DMS53 treated with DMSO at 0.1 percent for 48 hours (cell line): ENCODE measurements around the gene FAXDC2.

Experiments
- DNase-seq: peaks from one replicate; lab custom pipeline; 2025; ENCODE audit not compliant: unreplicated experiment; lab: John Stamatoyannopoulos, UW

Gene FAXDC2

DNA sequence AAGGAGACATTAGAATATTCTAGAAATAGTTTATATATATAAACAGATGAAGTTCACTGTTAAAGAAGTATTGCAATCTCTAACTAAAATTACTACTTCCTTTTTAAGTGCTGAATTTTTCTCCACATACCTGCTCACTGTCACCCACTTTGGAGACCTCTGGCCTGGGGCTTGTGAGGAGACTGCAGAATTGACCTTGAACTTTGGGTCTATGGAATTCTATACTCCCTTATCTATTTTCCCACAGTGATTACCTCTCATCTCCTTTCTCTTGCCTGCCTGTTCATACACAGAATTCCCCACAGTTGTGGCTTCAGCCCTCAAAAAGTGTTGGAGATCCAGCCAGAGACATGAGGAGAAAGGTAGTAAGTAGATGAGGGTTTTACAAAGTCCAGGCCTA, 49.8 kb downstream of the FAXDC2 start:
- DNase-seq = no peak

DNA sequence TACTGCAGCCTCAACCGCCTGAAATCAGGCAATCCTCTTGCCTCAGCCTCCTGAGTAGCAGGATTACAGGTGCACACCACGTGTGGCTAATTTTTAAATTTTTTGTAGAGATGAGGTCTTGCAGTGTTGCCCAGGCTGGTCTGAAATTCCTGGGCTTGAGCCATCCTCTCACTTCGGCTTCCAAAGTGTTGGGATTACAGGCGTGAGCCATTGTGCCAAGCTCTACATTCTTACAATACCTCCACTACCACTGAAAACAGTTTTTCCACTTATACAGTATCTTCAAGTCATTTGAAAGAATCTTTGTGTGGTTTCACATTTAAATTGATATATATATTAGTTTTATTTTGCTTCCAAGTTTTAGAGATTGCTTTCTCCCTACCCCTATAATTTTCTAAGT, 52.6 kb downstream of the FAXDC2 start:
- DNase-seq = no peak

DNA sequence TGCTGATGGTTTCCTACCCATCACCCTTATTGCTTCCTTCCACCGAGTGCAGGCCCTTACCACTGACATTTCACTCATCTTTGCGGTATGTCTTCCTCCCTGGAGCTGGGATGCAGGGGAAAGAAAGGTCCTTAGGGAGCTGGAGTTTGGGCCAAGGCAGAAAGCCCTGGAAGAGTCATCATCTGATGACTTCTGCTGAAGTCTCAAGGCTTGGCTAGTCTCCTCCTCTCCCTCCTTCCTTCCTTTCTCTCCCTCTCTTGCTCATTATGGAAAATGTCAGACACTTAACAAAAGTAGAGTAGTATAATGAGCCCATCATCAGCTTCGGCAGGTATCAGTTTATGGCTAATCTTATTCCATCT, 55.2 kb downstream of the FAXDC2 start:
- DNase-seq = no peak

DNA sequence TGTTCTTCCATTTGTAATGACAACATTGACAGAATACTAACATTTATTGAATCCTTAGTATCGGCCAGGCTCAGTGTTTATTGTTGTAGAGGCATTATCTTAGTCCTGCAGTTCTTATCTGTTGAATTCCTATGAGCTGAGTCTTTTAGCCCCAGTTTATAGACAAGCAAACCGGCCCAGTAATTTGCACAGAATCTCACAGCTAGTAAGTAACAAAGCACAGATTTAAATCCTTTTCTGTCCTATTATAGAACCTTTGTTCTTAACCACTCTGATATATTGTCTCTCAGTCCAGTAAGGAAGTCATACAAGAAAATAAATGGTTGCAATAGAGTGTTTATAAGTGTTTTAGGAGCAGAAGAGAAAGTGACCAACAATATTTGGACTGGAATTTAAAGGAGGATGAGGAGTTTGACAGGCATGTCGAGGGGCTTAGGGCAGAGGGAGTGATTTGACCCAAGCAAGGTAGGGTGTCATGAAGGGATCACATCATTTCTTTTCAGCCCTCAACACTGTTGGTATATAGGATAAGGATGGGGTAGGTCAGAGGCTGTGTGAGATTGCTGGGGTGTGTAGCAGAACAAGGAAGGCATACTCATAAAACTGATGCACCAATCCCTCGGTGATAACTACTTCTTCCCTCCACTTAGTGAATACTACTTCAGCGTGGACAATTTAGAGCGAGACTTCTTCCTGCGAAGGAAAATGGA, 55.7 kb downstream of the FAXDC2 start:
- DNase-seq = no peak

DNA sequence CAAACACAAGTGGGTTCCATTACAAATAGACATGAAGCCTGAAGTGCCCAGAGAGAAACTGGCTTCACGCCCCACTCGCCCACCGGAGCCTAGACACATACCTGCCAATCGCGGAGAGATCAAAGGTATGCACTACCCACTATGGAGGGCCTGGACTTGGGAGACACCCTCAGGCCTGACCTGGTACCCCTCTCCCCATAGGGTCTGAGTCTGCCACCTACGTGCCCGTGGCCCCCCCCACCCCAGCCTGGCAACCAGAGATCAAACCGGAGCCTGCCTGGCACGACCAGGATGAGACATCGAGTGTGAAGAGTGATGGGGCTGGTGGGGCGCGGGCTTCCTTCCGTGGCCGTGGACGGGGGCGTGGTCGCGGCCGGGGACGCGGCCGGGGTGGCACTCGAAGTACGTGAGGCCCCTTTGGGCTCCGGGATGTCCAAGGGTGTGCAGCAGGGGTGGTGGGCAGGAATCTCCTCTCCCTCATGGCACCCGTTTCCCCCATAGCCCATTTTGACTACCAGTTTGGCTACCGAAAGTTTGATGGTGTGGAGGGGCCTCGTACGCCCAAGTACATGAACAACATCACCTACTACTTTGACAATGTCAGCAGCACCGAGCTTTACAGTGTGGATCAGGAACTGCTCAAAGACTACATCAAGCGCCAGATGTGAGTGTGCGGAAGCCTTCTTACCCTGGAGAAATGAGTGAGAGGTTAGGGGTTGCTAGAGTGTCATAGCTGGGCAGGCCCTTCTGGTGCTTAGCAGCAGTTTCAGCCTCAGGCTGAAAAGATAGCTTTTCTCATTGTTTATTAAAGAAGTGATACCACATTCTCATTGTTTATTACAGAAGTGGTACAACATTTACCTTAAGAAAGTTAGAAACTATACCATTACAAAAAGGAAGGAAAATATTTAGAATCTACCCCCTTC, 56.5 kb downstream of the FAXDC2 start:
- DNase-seq = no peak

DNA sequence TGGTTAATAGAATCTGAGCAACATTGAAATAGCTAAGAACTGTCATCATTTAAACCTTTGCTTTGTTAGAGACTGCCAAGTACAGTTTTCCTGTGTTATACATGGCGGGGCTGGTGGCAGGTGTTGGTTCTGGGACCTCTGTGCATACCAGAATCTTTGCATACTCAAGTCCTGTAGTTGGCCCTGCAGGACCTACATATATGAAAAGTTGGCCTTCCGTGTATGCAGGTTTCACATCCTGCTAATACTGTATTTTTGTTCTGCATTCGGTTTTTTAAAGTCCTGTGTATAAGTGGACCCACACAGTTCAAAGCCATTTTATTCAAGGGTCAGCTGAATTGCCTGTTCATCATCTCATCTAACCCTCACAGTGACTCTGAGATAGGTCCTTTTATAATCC, 58.9 kb downstream of the FAXDC2 start:
- no peak for DNase-seq

DNA sequence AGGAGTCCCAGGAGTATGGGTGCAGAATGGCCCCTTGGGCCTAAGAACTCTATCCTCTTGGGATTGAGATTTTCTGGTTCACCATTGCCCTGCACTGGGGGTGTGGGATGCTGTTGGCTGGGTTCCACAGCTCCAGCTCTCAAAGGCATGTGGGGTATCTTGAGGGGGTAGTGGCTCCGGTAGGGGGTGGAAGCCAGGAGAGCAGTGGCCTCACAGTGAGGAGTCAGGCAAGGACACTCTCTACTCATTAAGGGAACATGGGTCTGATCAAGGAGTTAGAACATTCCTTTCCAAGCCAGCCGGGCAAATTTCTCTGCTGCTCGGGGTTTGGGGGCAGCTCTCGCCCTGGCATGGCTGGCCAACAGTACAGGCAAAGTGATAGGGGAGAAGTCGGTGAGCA, 62.2 kb downstream of the FAXDC2 start:
- DNase-seq = no peak

DNA sequence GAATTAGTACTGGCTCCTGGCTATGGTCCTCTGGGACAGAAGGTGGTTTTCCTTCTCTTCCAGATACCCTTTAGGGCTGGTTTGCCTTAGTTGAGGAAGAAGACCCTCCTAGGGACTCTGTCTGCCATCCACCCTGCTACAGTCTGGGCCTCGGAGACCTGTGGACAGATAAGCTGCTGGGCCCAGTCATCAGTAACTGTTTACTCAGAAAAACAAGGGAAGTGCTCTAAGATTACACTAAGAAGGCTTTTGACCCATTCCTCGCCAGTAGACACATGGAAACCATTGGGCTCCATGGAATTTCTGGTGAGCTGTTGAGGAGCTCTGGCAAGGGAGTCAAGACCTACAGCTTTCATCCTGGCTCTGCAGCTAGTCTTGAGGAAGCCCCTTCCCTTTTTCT, 64.0 kb downstream of the FAXDC2 start:
- no peak for DNase-seq

DNA sequence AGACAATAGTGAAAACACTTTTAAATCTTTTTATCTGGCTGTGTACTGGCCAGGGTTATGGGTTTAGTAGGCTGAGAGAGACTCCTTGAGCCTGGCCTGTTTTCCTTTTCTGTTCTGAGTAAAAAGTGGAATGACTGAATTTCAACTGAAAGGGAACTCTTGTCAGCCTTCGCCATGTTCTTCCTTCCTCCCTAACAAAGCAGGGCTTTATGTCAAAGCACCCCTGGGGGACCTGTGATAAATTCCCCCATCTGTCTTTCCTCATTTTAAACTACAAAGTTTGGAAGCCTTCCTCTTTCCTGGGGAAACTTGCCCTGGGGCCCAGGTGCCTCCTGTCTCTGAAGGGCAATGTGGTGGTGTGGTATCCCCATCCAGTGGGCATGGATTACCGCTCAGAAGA, 65.5 kb downstream of the FAXDC2 start:
- no peak for DNase-seq

DNA sequence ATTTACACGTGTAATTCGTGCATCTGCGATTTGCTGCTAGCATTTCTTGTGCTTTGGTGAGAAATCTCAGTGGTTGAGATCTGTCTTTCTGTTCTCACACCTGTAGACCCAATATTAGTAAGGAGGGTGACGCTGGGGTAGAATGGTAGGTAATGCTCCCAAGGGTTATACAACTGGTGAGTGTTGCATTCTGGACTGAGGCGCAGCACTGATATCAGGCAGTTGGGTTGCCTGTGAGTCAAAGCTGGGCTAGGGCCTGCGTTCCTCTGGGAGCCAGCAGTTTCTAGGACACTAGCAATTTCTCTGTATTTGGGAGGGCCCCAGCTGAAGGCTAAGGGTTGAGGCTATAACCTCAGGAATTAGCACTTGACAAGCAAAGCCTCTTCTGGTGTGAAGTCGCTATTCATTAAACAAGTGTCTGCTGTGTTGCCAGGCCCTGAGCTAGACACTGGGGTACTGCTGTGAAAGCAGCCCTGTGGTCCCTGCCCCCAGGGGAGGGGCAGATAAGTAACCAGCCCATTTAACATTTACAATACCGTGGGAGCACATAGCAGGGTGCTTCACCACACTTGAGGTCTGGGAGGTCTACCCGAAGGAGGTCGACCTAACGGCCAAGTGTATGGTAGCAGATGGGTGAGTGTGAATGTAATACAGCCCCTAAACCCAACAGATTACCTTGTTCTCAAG, 66.5 kb downstream of the FAXDC2 start:
- DNase-seq = no peak

DNA sequence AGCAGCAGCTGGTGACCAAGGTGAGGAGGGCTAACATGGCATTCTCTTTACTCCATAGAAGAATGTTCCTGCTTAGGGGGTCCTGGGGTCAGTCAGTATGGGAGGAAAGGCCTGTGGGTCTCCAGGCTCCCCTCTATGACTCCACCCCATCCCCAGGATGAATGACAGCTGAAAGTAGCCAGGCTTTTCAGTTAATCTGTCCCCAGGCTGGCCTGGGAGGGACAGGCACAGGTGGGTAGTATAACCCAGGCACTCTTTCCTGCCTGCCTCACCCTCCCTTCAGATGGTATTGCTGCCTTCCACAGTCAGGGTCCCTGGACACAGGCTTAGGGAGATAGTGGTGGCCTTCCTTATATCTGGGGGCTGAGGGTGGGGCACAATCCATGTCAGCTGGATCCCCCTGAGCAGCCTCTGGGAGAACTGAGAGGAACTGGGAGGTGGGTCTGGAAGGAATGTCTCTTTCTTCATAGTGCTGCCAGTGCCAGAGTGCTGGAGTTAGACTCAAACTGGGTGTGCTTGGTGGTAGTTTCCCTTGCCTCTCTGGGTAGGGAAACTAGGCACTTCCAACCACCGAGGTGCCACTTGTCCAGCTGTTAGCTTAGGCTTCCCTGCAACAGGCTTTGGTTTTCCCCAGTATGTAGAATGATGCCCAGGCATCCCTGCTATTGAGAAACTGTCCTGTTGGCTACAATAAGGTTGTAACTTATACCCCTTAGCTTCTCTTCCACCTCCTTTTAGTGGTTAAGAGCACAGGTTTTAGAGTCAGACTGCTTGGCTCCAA, 67.4 kb downstream of the FAXDC2 start:
- DNase-seq = no peak

DNA sequence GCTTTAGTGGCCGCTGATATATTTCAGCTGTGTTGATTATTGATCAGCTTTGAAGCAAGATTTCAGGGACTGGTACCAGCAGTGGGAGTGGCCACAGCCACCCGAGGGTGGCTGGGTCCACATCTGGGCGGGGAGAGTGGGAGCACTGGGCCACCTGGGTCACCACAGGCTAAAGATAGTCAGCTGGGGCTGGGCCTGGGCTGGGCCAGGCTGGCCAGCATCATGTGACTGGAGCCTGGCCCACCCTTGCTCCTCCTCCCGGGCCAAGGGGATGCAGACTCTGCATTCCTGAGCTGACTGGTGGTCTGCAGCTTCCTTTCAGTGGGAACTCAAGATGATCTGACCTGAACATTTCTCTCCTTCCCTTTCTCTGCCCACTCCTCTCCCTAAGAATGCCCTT, 68.1 kb downstream of the FAXDC2 start:
- no peak for DNase-seq

DNA sequence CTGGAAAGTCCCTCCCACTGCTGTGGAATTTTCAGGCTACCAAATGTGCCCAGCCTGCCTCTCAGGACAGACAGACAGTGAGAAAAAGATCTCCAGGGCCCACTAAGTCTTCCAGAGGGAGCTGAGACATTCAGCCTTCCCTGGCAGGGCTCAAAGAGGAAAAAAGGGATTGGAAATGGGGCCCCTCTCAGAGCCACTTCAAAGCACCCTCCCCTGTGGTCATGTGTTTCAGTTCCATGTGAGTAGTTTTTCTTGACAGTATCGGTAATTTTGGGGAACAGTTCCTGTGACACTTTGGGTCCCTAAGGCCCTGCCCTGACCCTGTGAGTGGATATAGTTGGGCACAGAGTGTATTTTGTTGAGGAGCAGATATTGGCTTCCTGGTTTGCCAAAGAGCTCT, 70.3 kb downstream of the FAXDC2 start:
- DNase-seq = no peak

DNA sequence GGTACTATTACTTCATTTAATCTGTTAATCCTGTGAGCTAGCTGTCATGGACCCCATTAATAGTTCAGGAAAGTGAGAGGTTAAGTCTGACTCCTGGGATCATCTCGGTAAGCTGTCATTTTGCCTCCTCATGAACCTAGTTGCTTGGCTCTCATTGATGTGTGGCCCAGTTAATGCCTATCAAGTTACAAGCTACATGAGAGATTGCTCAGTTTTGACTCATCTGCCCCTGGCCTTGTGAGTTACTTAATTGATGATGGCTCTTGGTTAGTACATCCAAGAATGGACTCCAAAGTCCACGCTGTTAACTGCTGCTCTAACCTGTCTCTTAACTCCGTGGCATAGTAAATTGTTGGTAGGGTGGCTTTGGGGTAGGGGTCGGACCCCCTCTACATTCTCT, 71.3 kb downstream of the FAXDC2 start:
- no peak for DNase-seq

DNA sequence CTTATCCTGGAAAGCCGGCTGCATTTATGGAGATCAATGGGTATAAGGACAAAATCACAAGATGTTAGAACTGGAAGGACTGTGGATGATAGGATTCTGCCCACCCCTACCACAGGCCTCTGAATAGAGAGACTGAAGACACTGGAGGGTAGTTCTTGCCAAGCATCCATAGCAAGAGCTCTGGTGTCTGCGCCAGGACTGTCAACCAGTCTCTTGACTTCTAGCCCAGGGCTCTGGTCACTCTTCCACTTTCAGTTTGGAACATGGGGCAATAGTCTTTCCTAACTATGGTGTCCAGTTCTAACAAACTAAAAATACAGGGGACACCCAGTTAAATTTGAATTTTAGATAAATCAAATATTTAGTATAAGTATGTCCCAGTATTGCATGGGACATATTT, 71.9 kb downstream of the FAXDC2 start:
- DNase-seq = no peak

DNA sequence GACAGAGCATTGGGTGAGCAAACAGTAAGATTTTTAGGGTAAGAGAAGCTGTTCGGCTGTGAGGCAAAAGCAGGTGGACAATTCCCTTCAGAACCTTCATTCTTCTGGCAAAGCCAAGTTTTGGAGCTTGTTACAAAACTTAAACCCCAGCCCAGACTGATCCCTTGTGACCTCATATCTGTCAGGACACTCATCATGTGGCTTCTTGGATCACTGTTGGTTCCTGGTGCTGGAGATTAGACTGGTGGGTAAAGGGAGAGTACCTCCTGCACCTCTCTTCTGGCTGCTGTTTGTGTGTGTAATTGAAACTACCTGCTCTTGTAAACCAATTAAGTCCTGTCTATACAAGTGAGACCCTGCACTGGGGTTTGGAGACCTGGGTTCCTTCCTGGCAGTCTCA, 74.2 kb downstream of the FAXDC2 start:
- no peak for DNase-seq

DNA sequence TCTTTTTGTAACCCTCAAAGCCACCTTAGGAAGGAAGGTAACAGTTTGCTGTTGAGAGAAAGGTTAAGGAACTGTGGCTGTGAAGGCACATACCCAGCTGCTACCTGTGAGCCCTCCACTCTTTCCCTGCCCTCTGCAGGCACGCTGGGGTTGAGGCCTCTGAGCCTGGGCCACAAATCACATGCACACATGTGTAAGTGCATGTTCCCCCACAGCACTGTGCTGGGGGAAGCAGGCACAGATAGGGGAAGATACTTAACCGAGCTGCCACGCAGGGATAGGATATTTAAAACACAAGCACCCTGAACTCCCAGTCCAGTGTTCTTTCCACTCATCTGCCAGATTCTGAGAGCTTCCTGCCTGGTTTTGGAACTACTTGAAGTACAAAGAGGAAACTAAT, 77.1 kb downstream of the FAXDC2 start:
- DNase-seq = no peak

DNA sequence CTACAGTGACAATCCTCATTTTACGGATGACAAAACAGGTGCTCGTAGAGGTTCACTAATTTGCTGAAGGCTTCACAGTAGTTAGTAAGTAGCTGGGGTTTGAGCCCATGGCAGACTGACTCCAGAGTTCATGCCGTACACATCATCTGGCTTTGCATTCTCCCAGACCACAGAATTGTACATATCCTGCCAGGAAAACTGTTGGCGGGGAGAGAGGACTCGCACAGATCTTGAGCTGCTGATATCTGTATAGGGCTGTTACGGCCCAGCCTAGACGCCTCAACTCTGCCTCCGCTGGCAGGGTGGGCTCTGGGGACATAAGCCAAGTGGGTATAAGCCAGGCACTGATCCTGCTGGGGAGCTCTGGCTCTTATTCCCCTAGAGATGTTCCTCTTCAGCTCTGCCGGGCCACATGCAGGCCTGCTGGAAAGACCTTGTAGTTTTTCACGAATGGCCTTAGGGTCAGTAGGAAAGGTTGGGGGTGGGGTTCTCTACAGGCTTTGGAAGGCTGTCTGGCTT, 79.0 kb downstream of the FAXDC2 start:
- DNase-seq = no peak

DNA sequence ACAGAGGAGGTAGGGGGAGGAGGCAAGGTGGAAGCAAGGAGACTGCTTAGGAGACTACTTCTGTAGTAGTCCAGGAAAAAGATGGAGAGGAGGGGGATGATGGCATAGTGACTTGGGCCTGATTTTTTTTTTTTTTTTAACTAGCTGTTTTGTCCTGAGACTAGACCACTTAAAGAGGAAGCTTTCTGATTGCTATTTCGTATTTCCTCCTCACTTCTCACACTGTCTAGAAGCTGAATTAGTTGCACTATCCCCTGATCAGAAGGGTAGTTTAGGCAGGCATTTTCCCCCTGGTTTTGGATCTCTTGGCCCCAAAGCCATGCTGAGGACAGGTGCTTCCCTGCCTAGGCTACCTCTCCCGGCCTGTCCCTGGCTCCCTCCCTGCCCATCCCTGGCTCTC, 80.3 kb downstream of the FAXDC2 start:
- no peak for DNase-seq
